Stimulated activated CD4-positive, alpha-beta T cell treated with anti-CD3 and anti-CD28 coated beads, Interleukin-12 subunit alpha, Interleukin-12 subunit beta, amount 100 ng/mL, for 48 hours (primary cell): ENCODE measurements around the gene RIPOR3.

Experiments used
- DNase-seq, 3 donors: peaks; one replicate each; pipeline ENCODE4 v3.0.0-alpha.2; 2020; ENCODE audit warnings: low read depth in 2 of 3, low spot score in 1 of 3

RIPOR3 gene

GRCh38 chr20:50690650-50691572 lies at the start of gene RIPOR3:
RIPOR3 (minus strand) TSS chr20:50691542; CDS start chr20:50691128, 414 bp downstream.
- DNase-seq: peak in 1 of 3 donors; percentile 2

DNA sequence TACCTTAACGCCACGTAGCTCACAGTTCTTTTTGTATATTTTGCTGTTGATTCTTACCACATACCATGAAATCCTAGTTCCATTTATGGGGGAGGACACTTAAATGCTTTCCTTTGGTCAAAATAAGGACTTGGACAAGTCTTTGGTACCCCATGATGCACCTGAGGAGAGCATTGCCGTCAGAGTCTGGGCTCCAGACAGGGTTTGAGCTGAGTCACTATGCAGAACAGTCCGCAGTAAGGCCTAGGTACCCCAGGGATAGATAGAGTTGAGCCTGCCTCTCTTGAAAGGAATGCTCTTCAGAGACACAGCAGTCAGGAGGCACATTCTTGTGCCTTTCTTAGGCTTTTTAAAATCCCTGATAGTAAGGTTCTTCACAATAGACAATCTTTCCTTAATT lies 46.0 kb upstream of the RIPOR3 start:
- no peak for DNase-seq

- no peak for DNase-seq
Measured at GRCh38 chr20:50735813-50736212, 44.5 kb upstream of the RIPOR3 start.

DNA sequence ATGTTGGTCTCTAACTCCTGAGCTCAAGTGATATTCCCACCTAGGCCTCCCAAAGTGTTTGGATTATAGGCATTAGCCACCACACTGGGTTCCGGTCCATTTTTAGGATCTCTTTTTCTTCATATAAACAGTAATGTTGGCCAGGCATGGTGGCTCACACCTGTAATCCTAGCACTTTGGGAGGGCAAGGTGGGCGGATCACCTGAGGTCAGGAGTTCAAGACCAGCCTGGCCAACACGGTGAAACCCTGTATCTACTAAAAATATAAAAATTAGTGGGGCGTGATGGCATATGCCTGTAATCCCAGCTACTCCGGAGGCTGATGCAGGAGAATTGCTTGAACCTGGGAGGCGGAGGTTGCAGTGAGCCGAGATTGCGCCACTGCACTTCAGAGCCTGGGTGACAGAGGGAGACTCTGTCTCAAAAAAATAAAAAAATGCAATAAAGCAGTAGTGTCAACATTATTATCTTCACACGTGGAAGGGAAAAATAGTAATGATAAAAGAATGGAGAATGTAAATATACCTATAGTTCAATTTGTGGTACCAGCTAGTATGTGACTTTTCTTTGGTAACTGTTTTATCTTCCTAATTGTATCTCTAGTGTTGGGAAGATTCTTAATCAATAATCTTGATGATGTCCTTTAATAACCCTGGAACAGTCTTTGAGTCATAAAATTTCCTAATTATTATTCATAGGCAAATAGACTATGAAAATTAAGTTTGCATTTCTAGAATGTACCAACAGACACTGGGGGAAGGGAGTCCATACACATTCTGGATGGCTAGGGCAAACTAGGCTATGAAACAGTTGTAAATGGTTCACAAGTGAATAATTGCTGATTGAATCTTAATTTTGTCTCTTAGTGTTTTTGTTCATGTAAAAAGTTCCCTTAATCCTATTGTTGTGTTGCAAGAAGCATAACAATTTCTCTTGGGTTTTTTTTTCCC lies 43.7 kb upstream of the RIPOR3 start:
- no peak for DNase-seq

DNA sequence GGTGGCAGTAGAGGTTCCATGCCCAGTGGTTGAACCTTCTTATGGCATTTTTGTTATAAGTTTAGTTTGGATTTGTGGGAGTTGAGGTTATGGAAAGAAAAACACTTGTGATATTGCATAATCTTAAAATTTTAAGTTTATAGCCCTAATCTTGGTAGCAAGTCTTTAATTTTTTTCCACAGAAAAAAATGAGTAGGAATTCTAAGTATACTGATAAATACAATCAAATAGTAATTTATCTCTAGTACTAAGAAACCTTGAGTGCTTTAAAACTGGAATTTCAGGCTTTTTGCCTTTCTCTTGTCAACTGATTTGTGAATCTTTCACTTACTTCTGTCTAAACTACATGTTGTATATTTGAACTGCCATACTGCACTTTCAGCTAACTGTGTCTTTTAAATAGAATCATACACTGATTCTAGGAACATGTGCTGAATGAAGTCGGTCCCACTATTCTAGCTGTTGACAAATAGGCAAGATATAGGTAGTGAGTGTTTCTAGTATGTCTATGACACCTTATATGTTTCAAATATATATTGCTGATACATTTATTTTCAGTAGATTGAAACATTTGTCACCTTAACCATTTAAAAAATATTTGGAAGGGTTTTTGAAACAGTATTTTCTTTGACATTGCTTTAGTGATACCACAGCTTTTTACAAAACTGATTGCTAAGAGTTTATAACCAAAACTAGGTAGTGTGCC lies 42.5 kb upstream of the RIPOR3 start:
- DNase-seq: no peak

GRCh38 chr20:50731930-50732690 lies 40.8 kb upstream of the RIPOR3 start:
- no peak for DNase-seq

DNA sequence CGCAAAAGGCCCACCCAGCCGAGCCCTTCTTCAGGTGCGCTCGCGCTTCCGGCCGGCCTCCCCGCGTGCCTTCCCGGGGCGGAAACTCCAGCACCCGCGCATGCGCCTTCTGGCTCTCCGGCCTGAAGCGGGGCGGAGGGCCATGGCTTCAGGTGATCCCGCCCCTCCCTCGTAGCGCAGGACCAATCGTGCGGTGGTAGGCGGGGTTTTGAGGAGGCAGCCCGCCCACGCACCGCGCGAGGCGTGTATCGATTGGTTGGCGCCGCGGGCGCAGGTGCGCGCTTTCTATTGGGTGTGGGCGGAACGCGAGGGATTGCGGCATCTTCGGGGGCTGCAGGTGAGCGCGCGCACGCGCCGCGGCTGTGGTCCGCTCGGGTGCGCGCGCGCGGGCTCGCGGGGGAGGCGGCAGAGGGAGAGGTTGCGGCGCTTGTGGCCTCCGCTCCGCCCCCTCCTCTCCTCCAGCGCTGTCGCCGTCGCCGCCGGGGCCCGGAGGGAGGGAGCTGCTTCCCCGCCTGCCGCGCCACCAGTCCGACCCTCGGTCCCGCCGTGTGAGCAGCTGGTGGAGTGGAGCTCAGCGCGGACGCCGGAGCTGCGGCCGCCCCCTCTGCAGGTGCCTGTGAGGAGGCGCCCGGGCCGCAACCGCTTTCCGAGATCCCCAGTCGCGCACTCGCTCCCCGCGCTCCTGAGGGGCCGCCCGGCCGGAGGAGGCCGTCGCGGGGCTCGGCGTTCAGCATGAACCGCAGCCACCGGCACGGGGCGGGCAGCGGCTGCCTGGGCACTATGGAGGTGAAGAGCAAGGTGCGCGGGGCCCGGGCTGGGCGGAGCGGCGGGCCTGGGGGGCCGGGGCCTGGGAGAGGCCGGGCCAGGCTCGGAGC lies 40.0 kb upstream of the RIPOR3 start, which contains the start of gene PARD6B:
TSS of gene PARD6B (plus strand) at position 526 of the 875 bp plus-strand sequence. CDS start at position 733, 207 bp downstream.
- DNase-seq: peak; percentile 97 to 100 (median 99)

DNA sequence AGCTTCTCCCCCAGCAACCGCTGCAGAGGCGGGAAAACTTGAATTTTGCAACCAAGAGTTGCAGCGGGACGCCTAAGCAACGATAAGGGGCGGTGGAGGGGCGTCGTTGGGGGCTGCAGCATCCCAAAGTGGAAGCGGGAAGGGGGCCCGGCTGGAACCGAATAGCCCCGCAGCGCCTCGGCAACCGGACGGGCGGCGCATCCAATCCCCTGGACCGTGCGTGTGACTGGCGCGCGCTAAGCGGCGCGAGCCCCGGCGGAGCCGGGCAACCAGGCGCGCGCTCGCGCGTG lies 39.4 kb upstream of the RIPOR3 start:
- DNase-seq: no peak

DNA sequence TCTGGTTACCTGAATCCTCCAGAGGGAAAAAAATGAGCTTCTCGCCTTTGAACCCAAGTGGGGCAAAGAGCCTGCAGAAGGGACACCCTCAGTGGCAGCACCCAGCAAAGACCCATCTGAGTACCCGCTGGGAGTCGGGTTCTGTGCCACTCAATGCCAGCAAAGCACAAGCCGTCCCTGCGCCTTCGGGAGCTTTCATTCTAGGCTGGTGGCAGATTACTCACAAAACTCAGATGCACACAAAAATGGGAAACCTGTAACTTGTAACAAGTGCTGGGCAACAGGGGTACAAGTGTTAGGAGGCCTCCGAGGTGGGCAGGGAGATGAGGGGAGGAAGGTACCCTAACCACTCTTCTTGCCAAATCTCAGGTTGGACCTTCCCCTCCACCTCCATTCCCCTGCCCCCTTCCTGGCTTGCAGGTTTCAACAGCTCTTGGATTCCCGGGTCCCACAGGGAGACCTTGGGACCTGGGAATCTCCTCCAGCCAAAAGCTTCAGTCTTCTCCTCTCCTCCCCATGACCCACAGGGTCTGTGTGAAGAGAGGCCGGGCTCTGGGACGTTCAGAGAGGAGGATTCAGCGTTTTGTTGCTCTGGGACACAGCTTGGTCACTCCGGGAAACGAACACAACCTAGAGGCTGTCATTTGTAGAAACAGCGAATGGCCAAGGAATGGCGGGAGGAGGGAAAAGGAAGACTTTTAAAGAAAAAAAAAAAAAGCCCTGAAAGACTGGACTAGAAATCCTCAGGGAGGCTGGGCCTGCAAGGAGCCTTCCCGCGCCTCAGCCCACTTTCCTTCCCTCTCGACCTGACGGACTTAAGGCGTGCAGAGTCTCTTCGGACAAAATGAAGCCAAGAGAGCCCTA lies 38.8 kb upstream of the RIPOR3 start:
- no peak for DNase-seq

GRCh38 chr20:50728981-50729874 lies 37.9 kb upstream of the RIPOR3 start:
- DNase-seq: no peak

DNA sequence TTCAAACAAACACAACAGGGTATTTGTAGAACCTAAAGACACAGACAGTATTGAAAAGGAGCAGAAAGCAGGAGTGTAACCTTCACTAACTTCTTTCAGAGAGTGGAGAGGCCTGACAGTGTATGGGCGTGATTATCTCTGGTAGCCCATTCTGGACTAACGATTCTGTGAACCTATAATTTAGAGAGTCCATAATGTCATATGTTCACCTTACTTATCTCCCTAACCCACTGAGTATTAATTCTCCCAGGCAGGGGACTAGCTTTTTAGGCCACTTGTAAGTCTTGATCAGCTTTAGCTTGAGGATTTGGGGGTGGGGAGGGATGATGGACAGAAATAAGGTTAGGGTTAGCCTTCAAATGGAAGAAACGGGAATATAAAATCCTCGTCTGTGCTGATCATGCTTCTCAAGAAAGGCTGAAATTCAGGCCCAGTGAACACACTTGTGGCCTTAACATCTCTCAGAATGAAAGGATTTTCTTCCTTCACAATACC lies 37.2 kb upstream of the RIPOR3 start:
- DNase-seq: no peak

DNA sequence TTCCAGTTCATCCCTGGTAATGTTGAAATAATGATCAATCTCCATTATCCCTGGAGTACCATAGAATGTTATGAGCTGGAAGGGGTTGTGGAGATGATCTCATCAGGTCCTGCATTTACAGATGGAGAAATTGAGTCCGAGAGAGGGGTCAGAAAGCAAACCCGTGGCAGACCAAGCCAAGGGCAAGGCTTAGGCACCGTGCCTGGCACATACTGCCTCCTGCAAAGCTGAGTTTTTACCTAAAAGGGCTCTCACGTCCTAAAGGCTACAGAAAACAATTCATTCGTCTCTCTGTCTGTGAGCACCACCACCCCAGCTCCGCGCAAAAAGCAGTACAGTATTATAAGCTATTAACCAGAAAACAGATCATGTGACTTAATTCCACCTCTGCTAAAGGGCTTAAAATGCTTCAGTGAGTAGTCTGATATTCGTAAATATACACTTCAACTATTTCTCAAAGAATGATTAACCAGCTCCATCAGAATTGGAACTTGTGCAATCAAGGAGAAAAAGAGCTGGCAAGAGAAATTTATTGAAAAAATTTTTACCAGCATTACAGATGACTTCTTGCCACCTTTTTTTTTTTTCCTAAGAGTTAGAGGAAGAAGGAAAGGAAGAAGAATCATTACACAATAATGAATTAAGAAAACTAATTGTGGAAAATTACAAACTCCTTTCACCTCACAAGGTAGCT lies 36.6 kb upstream of the RIPOR3 start:
- DNase-seq: no peak

GRCh38 chr20:50726955-50727791 lies 35.8 kb upstream of the RIPOR3 start:
- DNase-seq: no peak

- no peak for DNase-seq
Measured at GRCh38 chr20:50725724-50726005, 34.3 kb upstream of the RIPOR3 start.

DNA sequence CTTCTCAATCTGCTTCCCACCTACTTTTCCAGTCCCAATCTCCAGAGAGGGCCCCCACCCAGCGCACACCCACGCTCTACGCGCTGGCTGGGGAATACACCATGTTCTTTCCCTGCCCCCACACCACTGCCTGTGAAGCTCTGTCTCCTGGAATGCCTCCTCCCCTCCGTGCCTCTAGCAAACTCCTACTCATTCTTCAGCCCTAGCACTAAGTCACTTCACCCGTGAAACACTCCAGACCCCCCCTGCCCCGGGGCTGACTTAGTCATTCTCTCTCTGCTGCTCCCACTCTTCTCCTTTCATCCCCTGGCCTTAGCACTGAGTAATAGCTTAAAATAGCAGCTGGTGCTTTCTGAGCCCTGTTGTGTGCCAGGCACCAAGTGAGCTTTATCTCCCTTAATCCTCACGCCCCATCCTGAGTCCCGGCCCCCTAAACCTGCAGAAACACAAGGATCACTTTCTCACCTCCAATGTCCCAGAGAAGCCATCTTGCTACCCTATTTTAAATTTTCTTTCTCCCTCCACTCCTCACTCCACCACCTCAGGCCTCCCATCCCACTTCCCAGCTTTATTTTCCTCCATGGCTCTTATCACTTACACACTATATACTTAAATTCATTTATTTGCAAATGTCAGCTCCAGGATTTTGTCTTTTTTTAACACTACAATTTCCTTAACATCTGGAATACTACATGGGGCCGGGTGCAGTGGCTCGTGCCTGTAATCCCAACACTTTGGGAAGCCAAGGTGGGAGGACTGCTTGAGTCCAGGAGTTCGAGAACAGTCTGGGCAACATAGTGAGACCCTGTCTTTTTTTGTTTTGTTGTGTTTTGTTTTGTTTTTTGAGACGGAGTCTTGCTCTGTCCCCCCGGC lies 33.7 kb upstream of the RIPOR3 start:
- peak; percentile 73 to 76 (median 75) for DNase-seq
